Type B pancreatic cell (in vitro differentiated cells): ENCODE results near the gene SEC61A2. TPM values are rescaled to one million over a fixed set of nuclear protein-coding genes. Genes with fewer than 3 reads are reported as not detected.
A peak's percentile ranks its signal among the peaks of the same experiment; 100 is the strongest.

Experiments
- DNase-seq: peaks from one replicate; pipeline ENCODE4 v3.0.0; 2021; ENCODE audit warnings: mixed read lengths; ENCODE audit not compliant: unreplicated experiment; ENCODE audit errors: extremely low spot score
- H3K27ac Mint-ChIP-seq: 2 replicates; pipeline ENCODE4 v1.8.0; 2021; ENCODE audit warnings: mild to moderate bottlenecking, mixed read lengths
- H3K27me3 Mint-ChIP-seq: 2 replicates; pipeline ENCODE4 v1.8.0; 2021; ENCODE audit warnings: mixed read lengths
- H3K36me3 Mint-ChIP-seq: 2 replicates; pipeline ENCODE4 v1.8.0; 2021; ENCODE audit warnings: mixed read lengths
- H3K4me1 Mint-ChIP-seq: one replicate; pipeline ENCODE4 v1.8.0; 2021; ENCODE audit warnings: mixed read lengths; ENCODE audit not compliant: unreplicated experiment
- H3K4me3 Mint-ChIP-seq: 2 replicates; pipeline ENCODE4 v1.8.0; 2021; ENCODE audit warnings: mild to moderate bottlenecking, mixed read lengths
- H3K9me3 Mint-ChIP-seq: 2 replicates; pipeline ENCODE4 v1.8.0; 2021; ENCODE audit warnings: mixed read lengths
- CTCF ChIP-seq: fragments of 200-600 bp; sonication (generic); conservative IDR thresholded peaks from 2 replicates; pipeline ENCODE4 v1.5.0; 2021; ENCODE audit warnings: antibody characterized with exemption, mild to moderate bottlenecking
- total RNA-seq: library from RNA; stranded (reverse); gene quantifications from 2 replicates; pipeline ENCODE4 v1.2.1, GENCODE V29; 2021; ENCODE audit warnings: low replicate concordance

Gene SEC61A2
- total RNA-seq, 1 donor from 2014 or later = 26.3 TPM

- H3K4me1 Mint-ChIP-seq = no peaks in the 10 kb centered on the region
- no peaks in the 10 kb centered on the region for H3K9me3 Mint-ChIP-seq
- peaks cover 20% of the 10 kb centered on the region for H3K36me3 Mint-ChIP-seq
- DNase-seq = no peak
- no peaks in the 10 kb centered on the region for H3K27me3 Mint-ChIP-seq
- no peak overlapping the region for H3K27ac Mint-ChIP-seq
- H3K4me3 Mint-ChIP-seq = no peak overlapping the region
- no peak for TF ChIP-seq CTCF
Measured at GRCh38 chr10:12144538-12144937, 15.1 kb downstream of the SEC61A2 start.

- TF ChIP-seq CTCF = no peak
- no peak for DNase-seq
- no peak overlapping the region for H3K27ac Mint-ChIP-seq
- no peaks in the 10 kb centered on the region for H3K27me3 Mint-ChIP-seq
- peaks cover 8% of the 10 kb centered on the region for H3K4me1 Mint-ChIP-seq
- no peak overlapping the region for H3K4me3 Mint-ChIP-seq
- H3K9me3 Mint-ChIP-seq = no peaks in the 10 kb centered on the region
- H3K36me3 Mint-ChIP-seq = peaks cover 21% of the 10 kb centered on the region
Measured at GRCh38 chr10:12150163-12150562, 20.7 kb downstream of the SEC61A2 start.

- TF ChIP-seq CTCF = no peak
- Mint-ChIP-seq H3K4me1 (peaks cover 8% of the 10 kb centered on the region), H3K36me3 (peaks cover 27% of the 10 kb centered on the region), H3K4me3 (no peak overlapping the region), H3K27me3 (no peaks in the 10 kb centered on the region), H3K27ac (peak overlapping the region; percentile 16), H3K9me3 (no peaks in the 10 kb centered on the region)
- no peak for DNase-seq
Measured at GRCh38 chr10:12154516-12154915, 25.0 kb downstream of the SEC61A2 start.

GRCh38 chr10:12156367-12157123, 27.1 kb downstream of the SEC61A2 start:
- TF ChIP-seq CTCF = no peak
- no peak for DNase-seq
- H3K9me3 Mint-ChIP-seq = no peaks in the 10 kb centered on the region
- H3K4me3 Mint-ChIP-seq = no peak overlapping the region
- H3K27ac Mint-ChIP-seq = no peak overlapping the region
- H3K27me3 Mint-ChIP-seq = no peaks in the 10 kb centered on the region
- peaks cover 26% of the 10 kb centered on the region for H3K36me3 Mint-ChIP-seq
- H3K4me1 Mint-ChIP-seq = peaks cover 8% of the 10 kb centered on the region

- Mint-ChIP-seq H3K4me3 (no peak overlapping the region), H3K27ac (no peak overlapping the region), H3K36me3 (peaks cover 32% of the 10 kb centered on the region), H3K4me1 (peaks cover 8% of the 10 kb centered on the region), H3K9me3 (no peaks in the 10 kb centered on the region), H3K27me3 (no peaks in the 10 kb centered on the region)
- TF ChIP-seq CTCF = no peak
- no peak for DNase-seq
Measured at GRCh38 chr10:12158111-12158510, 28.6 kb downstream of the SEC61A2 start.
